EH (cell line): Measurements from ENCODE around the gene ARRB2.

ENCODE experiments used
- DNase-seq: peaks from one replicate; pipeline ENCODE4 v3.0.0-alpha.2; 2015; ENCODE audit warnings: low read depth

Gene ARRB2

GRCh38 chr17:4728124-4728523 lies 17.7 kb downstream of the ARRB2 start:
- no peak for DNase-seq

DNA sequence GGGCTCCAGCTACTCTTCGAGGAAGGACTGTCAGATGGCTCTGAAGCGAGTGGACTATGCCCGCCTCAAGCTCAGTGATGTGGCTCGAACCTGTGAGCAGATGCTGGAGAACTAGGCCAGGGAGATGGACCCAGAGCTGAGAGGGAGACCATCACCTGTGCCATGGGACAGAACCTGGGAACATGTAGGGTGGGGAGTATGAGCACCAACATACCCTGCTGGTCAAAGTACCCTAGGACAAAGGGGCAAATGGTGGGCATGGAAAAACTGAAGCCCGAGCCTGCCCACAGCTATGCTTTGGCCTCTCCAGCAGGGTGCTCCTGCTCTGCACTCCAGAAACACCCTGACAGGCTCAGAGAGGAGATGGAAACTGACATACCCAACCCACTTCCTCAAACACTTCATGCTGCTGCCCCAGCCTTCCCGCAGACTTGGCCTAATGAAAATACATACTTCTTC lies 22.7 kb downstream of the ARRB2 start:
- DNase-seq, result no peak

DNA sequence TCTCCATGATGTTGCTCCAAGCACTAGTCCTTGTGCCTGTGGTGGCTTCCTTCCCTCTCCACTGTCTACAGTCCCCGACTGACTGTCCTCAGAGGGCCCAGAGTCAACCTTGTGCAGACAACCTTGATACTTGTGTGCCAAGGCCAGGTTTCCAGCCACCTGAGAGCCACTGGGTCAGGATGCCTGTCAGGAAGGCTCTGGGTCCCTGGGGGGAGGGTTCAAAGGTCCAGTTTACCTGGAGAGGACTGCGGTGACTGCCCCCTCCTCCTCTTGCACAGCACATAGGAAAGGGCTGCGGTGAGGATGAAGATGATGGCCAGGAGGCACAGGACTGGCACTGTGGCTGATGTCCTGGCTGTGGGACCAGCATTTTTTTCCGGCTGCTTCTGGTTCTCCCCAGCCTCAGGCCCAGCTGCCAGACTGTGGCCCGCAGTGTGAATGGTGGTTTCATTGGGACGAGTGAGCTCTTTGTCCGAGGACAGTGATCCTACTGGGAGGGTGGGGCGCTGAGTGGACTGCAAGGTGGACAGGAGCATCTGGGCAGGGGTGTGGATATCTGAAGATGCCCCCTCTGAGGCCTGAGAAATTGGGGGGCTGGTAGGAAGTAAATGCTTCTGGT lies 24.5 kb downstream of the ARRB2 start:
- DNase-seq, result no peak

GRCh38 chr17:4735876-4736651 lies 25.6 kb downstream of the ARRB2 start:
- no peak for DNase-seq

DNA sequence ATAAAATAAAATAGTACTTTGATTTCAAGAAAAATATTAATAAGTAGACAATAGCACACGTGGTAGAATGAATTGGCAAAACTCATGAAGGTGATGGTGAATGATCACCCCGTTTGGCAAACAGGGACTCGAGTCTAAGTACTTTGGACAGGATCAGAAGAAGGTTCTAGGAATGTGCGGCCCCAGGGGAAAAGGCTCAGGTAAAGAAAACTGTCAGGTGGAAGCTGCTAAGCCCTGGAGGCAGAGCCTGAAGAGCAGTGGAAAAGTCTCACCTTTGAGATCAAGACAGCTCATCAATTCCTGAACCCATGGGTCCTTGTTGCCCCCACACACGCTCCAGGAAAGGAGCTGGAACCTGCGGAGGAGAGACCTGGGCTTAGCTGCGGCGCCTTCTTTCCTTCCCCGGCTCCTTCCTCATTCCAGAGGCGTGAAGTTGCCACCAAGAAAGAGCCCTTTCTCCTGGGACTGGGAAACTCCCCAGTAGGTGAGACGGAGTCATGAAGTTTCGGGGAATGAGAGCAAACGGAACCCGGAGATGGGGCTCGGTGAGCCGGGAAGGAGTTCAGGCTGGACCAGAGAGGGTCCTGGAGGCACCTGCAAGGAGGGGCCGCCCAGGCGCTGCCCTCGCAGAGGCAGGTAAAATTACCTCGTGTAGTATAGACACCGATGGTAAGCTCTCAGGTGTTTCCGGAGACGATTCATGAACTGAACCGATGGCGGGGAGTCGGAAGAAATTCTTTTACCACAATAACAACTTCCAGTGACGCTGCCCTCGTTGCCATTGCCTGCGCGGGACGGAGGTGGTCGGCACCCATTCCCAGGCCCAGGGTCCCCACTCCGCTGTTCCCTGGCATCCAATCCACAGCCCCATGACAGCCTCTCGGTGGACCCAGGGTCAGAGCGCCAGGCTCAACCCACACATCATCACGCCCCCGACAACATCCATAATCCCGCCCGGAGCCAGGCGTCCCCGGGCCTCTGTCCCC lies 28.0 kb downstream of the ARRB2 start:
- DNase-seq, result no peak

DNA sequence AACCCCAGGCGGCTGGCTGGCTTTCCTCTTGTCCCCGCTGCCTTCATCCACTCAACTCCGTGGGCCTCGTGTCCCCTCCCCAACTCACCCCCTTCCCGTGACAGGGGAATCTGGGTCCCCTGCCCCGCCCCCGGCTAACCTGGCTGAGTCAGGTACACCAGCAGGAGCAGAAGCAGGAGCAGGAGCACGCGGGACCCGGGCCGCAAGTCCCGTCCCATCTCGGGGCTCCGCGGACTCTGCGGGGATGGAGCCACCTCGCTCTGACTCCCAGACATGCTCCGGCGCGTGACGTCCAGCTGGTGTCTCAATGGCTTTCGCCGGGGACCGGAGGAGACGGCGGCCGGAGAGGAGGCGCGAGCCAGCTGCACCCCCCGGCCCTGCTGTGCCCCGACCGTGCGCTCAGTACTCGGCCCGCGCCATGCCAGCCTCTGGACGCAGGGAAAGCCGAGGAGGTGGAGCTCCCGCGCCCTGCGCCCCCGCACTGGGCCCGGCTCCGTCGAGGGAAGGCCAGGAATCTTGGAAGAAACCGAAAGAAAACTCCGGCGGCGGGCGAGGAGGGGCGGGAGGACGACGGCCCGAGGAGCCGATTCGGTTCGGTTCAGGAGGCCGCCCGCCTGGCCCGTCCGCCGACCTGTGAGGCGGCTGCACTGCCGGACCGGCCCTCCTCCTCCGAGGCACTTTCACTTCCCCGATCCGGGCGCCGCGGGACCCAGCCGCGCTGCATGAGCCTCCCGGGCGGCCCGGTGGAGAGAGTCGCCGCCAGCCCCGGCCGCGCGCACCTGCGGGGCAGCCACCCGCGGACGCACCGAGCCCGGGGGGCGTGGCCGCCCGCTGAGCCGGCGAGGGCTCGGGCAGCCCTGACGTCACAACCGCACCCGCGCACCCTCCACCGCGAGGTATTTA lies 28.9 kb downstream of the ARRB2 start, which contains the start of the genes CXCL16 and ZMYND15:
Gene CXCL16, minus strand, starts transcription at position 807 of the 903 bp plus-strand sequence. Its CDS starts 589 bp downstream, at position 218.
Gene ZMYND15, plus strand, starts transcription at position 712 of the 903 bp plus-strand sequence. CDS start 716 bp downstream, outside the sequence.
- DNase-seq, result peak; percentile 42

GRCh38 chr17:4740025-4740351 lies 29.6 kb downstream of the ARRB2 start:
- no peak for DNase-seq

DNA sequence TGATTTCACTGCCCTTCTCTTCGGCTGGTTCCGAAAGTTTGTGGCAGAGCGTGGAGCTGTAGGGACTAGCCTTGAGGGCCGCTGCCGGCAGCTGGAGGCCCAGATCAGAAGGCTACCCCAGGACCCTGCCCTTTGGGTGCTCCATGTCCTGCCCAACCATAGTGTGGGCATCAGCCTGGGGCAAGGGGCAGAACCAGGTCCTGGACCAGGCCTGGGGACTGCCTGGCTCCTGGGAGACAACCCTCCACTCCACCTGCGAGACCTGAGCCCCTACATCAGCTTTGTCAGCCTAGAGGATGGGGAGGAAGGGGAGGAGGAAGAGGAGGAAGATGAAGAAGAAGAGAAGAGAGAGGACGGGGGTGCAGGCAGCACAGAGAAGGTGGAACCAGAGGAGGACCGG lies 30.2 kb downstream of the ARRB2 start:
- no peak for DNase-seq

DNA sequence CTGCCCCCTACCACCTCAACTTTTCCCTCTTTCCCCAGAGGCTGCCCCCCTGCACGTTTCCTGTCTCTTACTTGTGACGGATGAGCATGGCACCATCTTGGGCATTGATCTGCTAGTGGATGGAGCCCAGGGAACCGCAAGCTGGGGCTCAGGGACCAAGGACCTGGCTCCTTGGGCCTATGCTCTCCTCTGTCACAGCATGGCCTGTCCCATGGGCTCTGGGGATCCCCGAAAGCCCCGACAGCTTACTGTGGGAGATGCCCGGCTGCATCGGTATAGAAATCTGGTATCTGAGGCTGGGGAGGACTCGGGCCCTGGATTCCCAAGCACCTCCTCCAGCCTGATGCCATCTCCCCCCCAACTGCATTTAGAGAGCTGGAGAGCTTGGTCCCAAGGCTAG lies 31.1 kb downstream of the ARRB2 start:
- DNase-seq, result no peak

GRCh38 chr17:4742133-4742532 lies 31.7 kb downstream of the ARRB2 start:
- DNase-seq, result no peak

DNA sequence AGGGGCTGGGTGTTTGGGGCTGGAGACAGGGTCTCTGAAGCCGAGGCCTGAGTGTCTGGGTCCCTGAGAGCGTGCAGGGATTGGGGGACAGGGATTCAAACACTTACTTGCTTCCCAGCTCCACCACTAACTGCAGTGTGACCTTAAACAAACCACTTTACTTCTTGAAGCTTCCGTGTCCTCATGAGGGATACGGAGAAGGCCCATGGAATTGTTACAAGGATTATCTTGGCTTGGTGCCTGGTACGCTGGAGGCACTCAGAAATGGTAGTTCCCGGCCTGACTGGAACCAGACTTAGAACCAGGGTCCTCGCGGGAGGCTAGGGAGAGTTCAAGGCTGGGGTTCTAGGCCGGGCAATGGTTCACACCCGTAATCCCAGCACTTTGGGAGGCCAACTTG lies 32.2 kb downstream of the ARRB2 start:
- peak; percentile 25 for DNase-seq

DNA sequence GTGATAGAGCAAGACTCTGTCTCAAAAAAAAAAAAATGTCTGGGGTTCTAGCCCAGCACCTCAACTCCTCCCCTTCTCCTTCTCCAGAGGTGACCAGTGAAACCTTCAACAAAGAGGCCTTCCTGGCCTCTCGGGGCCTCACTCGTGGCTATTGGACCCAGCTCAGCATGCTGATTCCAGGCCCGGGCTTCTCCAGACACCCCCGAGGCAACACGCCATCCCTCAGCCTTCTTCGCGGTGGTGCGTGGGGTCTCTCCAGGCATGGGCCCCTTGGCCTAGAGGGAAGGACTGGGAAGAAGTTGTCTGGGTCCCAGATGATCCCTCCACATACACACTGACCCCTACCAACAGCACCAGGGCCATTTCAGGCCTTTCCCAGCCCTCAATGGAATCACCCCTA lies 32.8 kb downstream of the ARRB2 start:
- no peak for DNase-seq

GRCh38 chr17:4743898-4744297 lies 33.5 kb downstream of the ARRB2 start:
- no peak for DNase-seq

- DNase-seq, result no peak
These were observed 34.9 kb downstream of the ARRB2 start for GRCh38 chr17:4744999-4745969.

- no peak for DNase-seq
These were observed 37.4 kb downstream of the ARRB2 start for GRCh38 chr17:4747847-4748246.

- no peak for DNase-seq
These were observed 38.3 kb downstream of the ARRB2 start for GRCh38 chr17:4748686-4749085.

- DNase-seq, result no peak
These were observed 40.2 kb downstream of the ARRB2 start for GRCh38 chr17:4750606-4751005.

- peak; percentile 32 for DNase-seq
These were observed 41.5 kb downstream of the ARRB2 start for GRCh38 chr17:4751932-4752331.

- no peak for DNase-seq
These were observed 43.0 kb downstream of the ARRB2 start for GRCh38 chr17:4753392-4753791.

GRCh38 chr17:4759776-4760236 lies 49.4 kb downstream of the ARRB2 start:
- DNase-seq, result no peak
